UCSD-AML1 (cell line): Measurements from ENCODE around the gene SCYL3.

Experiments used
- DNase-seq: peaks from one replicate; lab custom pipeline; 2025; ENCODE audit not compliant: unreplicated experiment; lab: John Stamatoyannopoulos, UW

Gene SCYL3

GRCh38 chr1:169901115-169901514, 7.4 kb upstream of the SCYL3 start:
- DNase-seq: no peak

- DNase-seq: no peak
Measured at GRCh38 chr1:169900571-169900970, 6.9 kb upstream of the SCYL3 start.

- DNase-seq: no peak
Measured at GRCh38 chr1:169899519-169900217, 6.0 kb upstream of the SCYL3 start.

GRCh38 chr1:169896013-169896412, 2.3 kb upstream of the SCYL3 start:
- DNase-seq: no peak

DNA sequence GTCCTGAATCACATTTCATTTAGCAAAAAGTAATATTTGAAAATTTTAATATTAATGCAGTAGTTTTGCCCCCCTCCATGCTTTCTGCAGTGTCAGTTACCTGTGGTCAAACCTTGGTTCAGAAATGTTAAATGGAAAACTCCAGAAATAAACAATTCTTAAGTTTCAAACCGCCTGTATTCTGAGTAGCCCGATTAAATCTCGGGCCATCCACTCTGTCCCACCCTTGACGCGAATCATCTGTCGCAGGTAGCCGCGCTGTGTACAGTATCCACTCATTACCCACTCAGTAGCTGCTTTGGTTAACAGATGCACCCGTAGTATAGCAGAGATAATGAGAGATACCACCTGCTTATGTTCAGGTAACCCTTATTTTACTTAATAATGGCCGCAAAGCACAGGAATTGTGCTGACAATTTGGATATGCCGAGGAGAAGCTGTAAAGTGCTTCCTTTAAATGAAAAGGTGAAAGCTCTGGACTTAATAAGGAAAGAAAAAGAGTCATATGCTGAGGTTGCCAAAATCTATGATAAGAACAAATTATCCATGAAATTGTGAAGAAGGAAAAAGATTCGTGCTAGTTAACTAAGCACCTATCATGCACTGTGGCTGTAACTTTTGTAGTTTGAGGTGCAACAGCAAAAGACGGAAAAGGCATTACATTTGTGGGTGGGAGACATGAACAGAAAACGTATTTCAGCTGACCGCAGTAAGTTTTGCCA, 889 bp upstream of the SCYL3 start:
- no peak for DNase-seq

GRCh38 chr1:169892927-169893644, 610 bp downstream of the SCYL3 start:
- DNase-seq: no peak

DNA sequence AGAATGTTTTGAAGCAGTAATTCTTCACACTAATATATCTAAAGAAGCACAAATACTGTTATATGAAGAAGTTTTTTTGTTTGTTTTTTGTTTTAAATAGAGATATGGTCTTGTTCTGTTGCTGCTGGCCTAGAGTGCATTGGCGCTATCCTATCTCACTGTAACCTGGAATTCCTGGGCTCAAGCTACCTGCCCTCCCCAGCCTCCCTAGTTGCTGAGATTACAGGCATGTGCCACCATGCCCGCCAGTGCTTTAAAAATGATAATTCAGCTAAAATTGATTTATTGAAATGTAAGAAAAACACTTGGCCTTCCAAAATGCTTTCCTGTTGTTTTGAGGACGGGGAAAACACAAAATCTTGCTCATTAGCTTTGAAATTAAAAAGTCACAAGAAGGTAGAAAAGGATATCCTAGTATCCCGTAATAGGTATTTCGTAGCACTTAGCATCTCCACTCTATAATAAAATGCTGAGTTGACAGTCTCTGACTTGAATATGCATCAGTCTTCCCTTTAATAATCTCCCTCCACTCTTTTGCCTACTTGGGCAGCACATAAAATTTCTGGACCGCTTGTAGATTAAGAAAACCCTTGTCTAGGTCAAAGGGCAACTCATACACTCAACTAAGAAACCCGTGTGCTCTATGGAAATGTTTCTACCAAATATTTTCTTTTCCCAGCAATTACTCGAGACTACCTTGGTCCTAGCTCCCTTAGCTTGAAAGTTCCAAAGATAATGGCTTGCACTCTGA, 1.3 kb downstream of the SCYL3 start:
- DNase-seq: no peak

DNA sequence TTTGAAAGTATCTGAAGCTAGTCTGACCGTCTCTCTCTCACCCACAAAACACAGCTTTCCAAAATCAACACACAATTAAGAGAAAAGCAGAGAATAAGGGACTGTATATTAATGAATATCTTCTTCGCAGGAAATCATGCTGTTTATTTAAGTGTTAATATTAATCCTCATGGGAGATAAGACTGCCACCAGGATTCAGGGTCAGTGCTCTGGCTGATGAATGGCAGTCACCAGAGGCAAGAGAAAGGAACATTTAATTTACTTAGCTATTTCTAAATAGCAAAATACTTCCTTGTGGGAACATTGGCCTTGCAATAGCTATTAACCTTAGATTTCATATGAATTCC, 2.2 kb downstream of the SCYL3 start:
- no peak for DNase-seq

- DNase-seq: no peak
Measured at GRCh38 chr1:169890761-169891538, 2.7 kb downstream of the SCYL3 start.

DNA sequence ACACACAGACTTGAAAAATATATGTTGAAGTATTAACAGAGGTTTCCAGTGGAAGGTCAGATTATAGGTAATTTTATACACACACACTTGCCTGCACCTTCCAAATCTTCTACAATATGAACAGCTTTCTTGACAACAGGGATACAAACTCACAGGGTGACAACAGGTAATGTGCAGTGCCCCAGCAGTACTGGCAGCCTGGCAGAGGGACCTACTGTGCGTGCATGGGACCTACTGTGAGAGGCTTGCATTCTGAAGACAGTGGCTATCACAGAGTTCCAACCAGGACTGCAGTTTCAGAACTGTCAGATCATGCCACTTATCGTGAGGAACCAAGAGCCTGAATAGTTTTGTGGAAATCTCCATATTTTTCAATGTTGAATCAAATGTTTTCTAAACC, 3.8 kb downstream of the SCYL3 start:
- DNase-seq: no peak

- no peak for DNase-seq
Measured at GRCh38 chr1:169886931-169887330, 6.8 kb downstream of the SCYL3 start.

GRCh38 chr1:169886422-169886821, 7.3 kb downstream of the SCYL3 start:
- no peak for DNase-seq

GRCh38 chr1:169885207-169885606, 8.5 kb downstream of the SCYL3 start:
- DNase-seq: no peak

- no peak for DNase-seq
Measured at GRCh38 chr1:169884634-169885033, 9.1 kb downstream of the SCYL3 start.

DNA sequence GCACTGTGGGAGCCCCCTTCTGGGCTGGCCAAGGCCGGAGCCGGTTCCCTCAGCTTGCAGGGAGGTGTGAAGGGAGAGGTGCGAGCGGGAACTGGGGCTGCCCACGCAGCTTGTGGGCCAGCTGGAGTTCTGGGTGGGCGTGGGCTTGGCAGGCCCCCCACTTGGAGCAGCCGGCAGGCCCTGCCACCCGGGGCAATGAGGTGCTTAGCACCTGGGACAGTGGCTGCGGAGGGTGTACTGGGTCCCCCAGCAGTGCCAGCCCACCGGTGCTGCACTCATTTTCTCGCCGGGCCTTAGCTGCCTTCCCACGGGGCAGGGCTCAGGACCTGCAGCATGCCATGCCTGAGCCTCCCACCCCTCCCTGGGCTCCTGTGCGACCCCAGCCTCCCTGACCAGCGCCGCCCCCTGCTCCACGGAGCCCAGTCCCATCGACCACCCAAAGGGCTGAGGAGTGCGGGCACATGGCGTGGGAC, 11.6 kb downstream of the SCYL3 start:
- no peak for DNase-seq

DNA sequence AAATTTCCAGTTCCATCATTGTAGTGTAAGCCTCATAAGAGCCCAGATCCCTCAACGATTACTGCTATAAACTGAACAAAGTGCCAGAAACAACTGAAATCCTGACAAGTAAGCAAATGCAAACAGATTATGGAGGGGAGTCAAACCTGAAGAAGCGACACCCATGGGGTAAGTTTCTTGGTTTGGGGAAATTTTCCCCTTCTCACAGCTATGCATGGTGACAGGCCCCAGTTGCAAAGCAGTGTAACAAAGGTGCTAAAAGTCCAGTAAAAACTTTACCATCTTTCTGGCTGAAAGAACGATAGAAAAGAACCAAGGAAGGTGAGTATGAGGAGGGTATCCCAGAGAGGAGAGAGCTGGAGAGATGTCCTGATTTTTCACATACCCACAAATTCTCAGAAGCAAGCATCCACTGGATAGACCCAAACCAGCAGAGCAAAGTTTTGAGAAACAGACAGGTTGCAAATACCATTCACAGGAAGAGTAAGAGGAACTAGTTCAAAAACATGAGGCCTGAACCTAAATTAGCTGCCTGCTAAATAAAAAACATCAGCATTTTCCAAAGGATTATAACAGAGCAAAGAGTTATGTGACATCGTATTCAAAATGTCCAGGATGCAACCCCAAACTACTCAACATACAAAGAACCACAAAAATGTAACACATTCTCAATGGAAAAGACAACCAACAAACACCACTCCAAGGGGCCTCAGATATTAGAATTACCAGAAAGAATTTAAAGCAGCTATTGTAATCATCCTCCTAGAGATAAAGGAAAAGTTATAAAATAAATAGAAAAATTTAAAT, 14.5 kb downstream of the SCYL3 start:
- no peak for DNase-seq

DNA sequence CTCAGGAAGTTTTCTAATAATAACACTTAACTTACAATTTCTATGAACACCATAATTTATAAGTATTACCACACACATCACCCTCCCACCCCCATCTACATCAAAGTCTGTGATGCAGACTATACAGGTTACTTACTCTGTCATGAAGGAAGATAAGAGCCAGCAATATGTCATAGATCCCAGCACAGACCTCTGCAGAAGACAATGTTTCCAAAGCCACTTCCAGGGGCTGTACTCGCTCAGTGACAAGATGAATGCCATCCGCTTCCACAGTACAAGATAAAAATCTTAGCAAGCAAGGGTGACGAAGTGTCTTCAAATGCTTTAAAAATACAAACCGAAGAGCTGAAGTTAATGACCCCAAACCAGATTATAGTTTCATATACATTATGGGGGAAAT, 15.2 kb downstream of the SCYL3 start:
- DNase-seq: no peak

GRCh38 chr1:169877800-169878491, 15.8 kb downstream of the SCYL3 start:
- no peak for DNase-seq

DNA sequence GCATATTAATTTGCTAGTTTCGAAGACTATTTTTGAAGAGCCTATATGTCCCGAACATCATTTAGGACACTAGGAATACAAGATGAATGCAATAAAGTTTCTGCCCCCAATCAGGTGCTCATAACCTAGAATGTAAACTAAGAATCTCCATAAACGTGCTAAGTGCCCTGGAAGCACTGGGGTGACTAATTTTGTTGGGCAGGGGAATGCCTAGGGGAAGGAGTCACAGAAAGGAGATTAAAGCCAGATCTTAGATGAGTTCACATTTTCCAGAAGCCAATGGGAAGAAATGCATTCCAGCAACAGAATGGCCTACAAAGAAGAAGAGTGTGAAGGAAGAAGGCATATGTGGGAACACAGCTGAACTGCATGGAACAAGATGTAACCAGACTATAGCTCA, 19.5 kb downstream of the SCYL3 start:
- DNase-seq: no peak
